H1 (cell line): ENCODE measurements around the gene MVD. TPM values are rescaled to one million over a fixed set of nuclear protein-coding genes. Genes with fewer than 3 reads are reported as not detected.

ENCODE experiments used
- CTCF ChIP-seq, 3 experiments: IDR thresholded peaks; 1 replicate in 2 of 3; 2 replicates in 1 of 3; pipeline versions ENCODE4 v1.5.1 to v1.6.1; 2011; ENCODE audit warnings: low read length in 3 of 3, mild to moderate bottlenecking in 3 of 3, inconsistent platforms in 2 of 3, low read depth in 1 of 3, moderate library complexity in 1 of 3; ENCODE audit not compliant: insufficient read depth in 1 of 3; ENCODE audit errors: control extremely low read depth in 1 of 3
- polyA plus RNA-seq, 7 experiments: library from polyadenylated mRNA; depleted of rRNA in 3 of 7; stranded (reverse) in 5 of 7; unstranded in 2 of 7; fragments of >200 nt in 5 of 7; fragments of 200-250 nt in 2 of 7; gene quantifications; 1 replicate in 5 of 7; 2 replicates in 1 of 7; 4 replicates in 1 of 7; pipeline versions ENCODE4 v1.2.1 to v1.2.3, GENCODE V29; 2011 to 2013; ENCODE audit warnings: missing spikeins in 2 of 7, mixed read lengths in 2 of 7
- total RNA-seq: library from RNA; stranded (reverse); fragmentation: NEBNext Ultra II Directional; extraction: Animal tissue kit (Norgen Biotek cat#: 25700); gene quantifications from 2 replicates; pipeline ENCODE4 v1.2.1, GENCODE V29; 2021

Gene MVD
- total and polyA plus RNA-seq, 2 of the 8 experiments (the other 6 are each of a cell fraction or from before 2014, with no cell fraction given): 47.2 to 77.3 TPM

GRCh38 chr16:88658714-88659113, 4.2 kb downstream of the MVD start (continued):
- no peak for TF ChIP-seq CTCF (IDR thresholded peaks at IDR 0.05; ENCODE audit: control extremely low read depth in 1 of 3, insufficient read depth in 1 of 3, low read depth in 1 of 3, low read length in 3 of 3)
